ENCODE results near the gene GLUL.

Gene GLUL

DNA sequence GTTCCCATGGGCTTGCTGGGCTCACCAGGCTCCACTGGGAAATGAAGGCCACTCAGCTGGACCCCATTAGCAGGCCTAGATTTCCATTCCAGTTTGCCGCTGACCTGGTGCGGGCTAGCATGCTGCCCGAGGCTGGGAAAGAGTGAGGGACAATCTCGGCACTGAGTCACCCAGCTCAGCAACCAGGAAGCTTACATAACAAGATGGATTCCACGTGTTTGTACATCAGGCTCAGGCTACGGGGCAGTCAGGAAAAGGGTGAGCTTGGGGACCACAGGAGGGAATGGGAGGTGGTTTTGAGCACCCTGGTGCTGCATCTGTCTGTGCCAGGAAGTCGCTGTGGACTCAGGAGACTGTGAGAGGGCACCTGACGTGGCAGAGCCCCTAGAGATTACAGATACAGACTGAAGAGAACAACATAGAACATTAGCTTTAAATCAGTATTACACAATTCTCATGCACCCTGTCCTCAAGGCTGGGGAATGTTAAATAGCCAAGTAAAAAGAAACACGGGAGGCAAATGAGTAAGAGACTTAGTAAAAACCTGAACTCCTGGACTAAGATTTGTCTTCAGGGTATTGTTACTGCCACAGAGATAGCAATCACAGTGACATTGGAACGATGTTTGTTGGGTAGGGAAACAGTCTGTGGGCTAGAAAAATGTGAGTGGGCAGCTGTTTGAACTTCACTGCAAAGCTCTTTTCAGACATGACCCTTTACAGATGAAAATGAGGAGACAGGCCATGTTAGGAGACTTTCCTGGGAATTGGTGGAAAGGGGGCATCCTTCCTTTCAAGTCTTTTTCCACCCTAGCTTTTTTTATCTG is 51.1 kb downstream of the GLUL start:
- no peak for TF ChIP-seq EZH2phosphoT487 (IDR thresholded peaks at IDR 0.05; ENCODE audit: borderline replicate concordance)
- no peak for TF ChIP-seq CTCF (conservative IDR thresholded peaks at IDR 0.05; ENCODE audit: low read length)
- peaks cover 15% of the 10 kb centered on the region for H3K4me1 ChIP-seq (ENCODE audit: insufficient read depth, low read length, poor library complexity, severe bottlenecking)
- no peak overlapping the region for H3K4me3 ChIP-seq (ENCODE audit: low read length, poor library complexity, severe bottlenecking)
- no peaks in the 10 kb centered on the region for H3K79me2 ChIP-seq (ENCODE audit: insufficient read depth, low read length)
- no peaks in the 10 kb centered on the region for H3F3A ChIP-seq (ENCODE audit: low read depth)
- no peaks in the 10 kb centered on the region for H3K9me3 ChIP-seq (ENCODE audit: insufficient read depth, low read depth, low read length)
- H3K27me3 ChIP-seq (ENCODE audit: insufficient read depth, low read length, poor library complexity, severe bottlenecking) = no peaks in the 10 kb centered on the region
- no peak overlapping the region for H3K4me2 ChIP-seq (ENCODE audit: low read depth, low read length, poor library complexity, severe bottlenecking)
- no peaks in the 10 kb centered on the region for H4K20me1 ChIP-seq (ENCODE audit: insufficient read depth, low read length, poor library complexity, severe bottlenecking)
- H3K36me3 ChIP-seq (ENCODE audit: insufficient read depth, low read length) = no peaks in the 10 kb centered on the region
- no peak overlapping the region for H3K9ac ChIP-seq (ENCODE audit: low read depth, low read length, poor library complexity, severe bottlenecking)
- no peaks in the 10 kb centered on the region for H3K9me2 ChIP-seq (replicated peaks; ENCODE audit: low read depth, low read length)
- peak overlapping the region; percentile 39 for H2AFZ ChIP-seq (ENCODE audit: low read length)

DNA sequence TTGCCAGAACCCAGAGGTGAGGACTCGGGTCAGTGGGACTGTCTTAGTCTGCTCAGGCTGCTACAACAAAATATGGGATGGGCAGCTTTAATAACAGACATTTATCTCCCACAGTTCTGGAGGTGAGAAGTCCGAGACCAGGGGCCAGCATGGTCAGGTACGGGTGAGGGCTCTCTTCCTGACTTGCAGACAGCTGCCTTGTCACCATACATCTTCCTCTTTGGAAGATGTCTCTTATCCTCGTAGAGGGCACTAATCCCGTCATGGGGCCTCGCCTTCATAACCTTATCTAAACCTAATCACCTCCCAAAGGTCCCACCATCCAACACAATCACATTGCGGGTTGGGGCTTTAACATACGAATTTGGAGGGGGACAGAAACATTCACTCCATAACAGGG is 51.9 kb downstream of the GLUL start:
- Histone ChIP-seq H3K4me3 (ENCODE audit: low read length, poor library complexity, severe bottlenecking) (no peak overlapping the region), H3K9me3 (ENCODE audit: insufficient read depth, low read depth, low read length) (no peaks in the 10 kb centered on the region), H2AFZ (ENCODE audit: low read length) (no peak overlapping the region; the same call in 1 of the 2 replicates), H3K4me1 (ENCODE audit: insufficient read depth, low read length, poor library complexity, severe bottlenecking) (peaks cover 22% of the 10 kb centered on the region), H3K27me3 (ENCODE audit: insufficient read depth, low read length, poor library complexity, severe bottlenecking) (no peaks in the 10 kb centered on the region), H3K36me3 (ENCODE audit: insufficient read depth, low read length) (no peaks in the 10 kb centered on the region), H3F3A (ENCODE audit: low read depth) (no peaks in the 10 kb centered on the region), H3K4me2 (ENCODE audit: low read depth, low read length, poor library complexity, severe bottlenecking) (no peak overlapping the region), H3K9me2 (replicated peaks; ENCODE audit: low read depth, low read length) (no peaks in the 10 kb centered on the region), H3K9ac (ENCODE audit: low read depth, low read length, poor library complexity, severe bottlenecking) (no peak overlapping the region), H3K79me2 (ENCODE audit: insufficient read depth, low read length) (no peaks in the 10 kb centered on the region), H4K20me1 (ENCODE audit: insufficient read depth, low read length, poor library complexity, severe bottlenecking) (no peaks in the 10 kb centered on the region)
- no peak for TF ChIP-seq EZH2phosphoT487 (IDR thresholded peaks at IDR 0.05; ENCODE audit: borderline replicate concordance)
- no peak for TF ChIP-seq CTCF (conservative IDR thresholded peaks at IDR 0.05; ENCODE audit: low read length)

GRCh38 chr1:182338806-182339370 is 52.7 kb downstream of the GLUL start:
- H3K9me2 ChIP-seq (replicated peaks; ENCODE audit: low read depth, low read length) = no peaks in the 10 kb centered on the region
- H3K4me2 ChIP-seq (ENCODE audit: low read depth, low read length, poor library complexity, severe bottlenecking) = no peak overlapping the region
- no peak overlapping the region for H3K9ac ChIP-seq (ENCODE audit: low read depth, low read length, poor library complexity, severe bottlenecking)
- no peaks in the 10 kb centered on the region for H3K79me2 ChIP-seq (ENCODE audit: insufficient read depth, low read length)
- TF ChIP-seq CTCF (conservative IDR thresholded peaks at IDR 0.05; ENCODE audit: low read length) (no peak), EZH2phosphoT487 (IDR thresholded peaks at IDR 0.05; ENCODE audit: borderline replicate concordance) (no peak)
- no peaks in the 10 kb centered on the region for H3K27me3 ChIP-seq (ENCODE audit: insufficient read depth, low read length, poor library complexity, severe bottlenecking)
- H3F3A ChIP-seq (ENCODE audit: low read depth) = no peaks in the 10 kb centered on the region
- no peak overlapping the region for H2AFZ ChIP-seq (ENCODE audit: low read length)
- no peaks in the 10 kb centered on the region for H3K9me3 ChIP-seq (ENCODE audit: insufficient read depth, low read depth, low read length)
- no peaks in the 10 kb centered on the region for H3K36me3 ChIP-seq (ENCODE audit: insufficient read depth, low read length)
- H3K4me1 ChIP-seq (ENCODE audit: insufficient read depth, low read length, poor library complexity, severe bottlenecking) = peaks cover 27% of the 10 kb centered on the region
- no peak overlapping the region for H3K4me3 ChIP-seq (ENCODE audit: low read length, poor library complexity, severe bottlenecking)
- no peaks in the 10 kb centered on the region for H4K20me1 ChIP-seq (ENCODE audit: insufficient read depth, low read length, poor library complexity, severe bottlenecking)

Data from Loucy (cell line).